IMR-90 (cell line): Measurements from ENCODE around the gene ZNF653. TPM values are rescaled to one million over a fixed set of nuclear protein-coding genes. Genes with fewer than 3 reads are reported as not detected.

Source experiments
- ATAC-seq: fragments of 200-7000 bp; cut with Tn5 transposase; 2 replicates; pipeline ENCODE4 v1.9.1; 2020; ENCODE audit warnings: low read depth, mild to moderate bottlenecking, moderate library complexity
- BruUV-seq: library from RNA; stranded (reverse); fragments of 400-500 nt; replicated peaks from 2 replicates; lab custom pipeline; 2021; lab: Mats Ljungman, UMichigan
- CTCF ChIA-PET: fragments of 300-600 bp; formaldehyde crosslinking; extraction: SDS; loops from one replicate; lab custom pipeline; 2021; ENCODE audit warnings: antibody characterized with exemption; lab: Yijun Ruan, JAX
- POLR2A ChIA-PET: fragments of 300-600 bp; sonication (Branson Sonifier 250); formaldehyde crosslinking; loops from one replicate; lab custom pipeline; 2022; ENCODE audit warnings: antibody characterized with exemption; ENCODE audit not compliant: unreplicated experiment; lab: Charles Lee
- DNase-seq: peaks from one replicate; pipeline ENCODE4 v3.0.0; 2013
- H2AFZ ChIP-seq: replicated peaks from 2 replicates; pipeline ENCODE3; 2013; ENCODE audit warnings: low read length, mild to moderate bottlenecking; ENCODE audit not compliant: poor library complexity
- H2AK5ac ChIP-seq: 2 replicates; pipeline ENCODE4 v1.6.1; 2013; ENCODE audit warnings: low read depth, low read length, inconsistent platforms
- H2AK9ac ChIP-seq: replicated peaks from 2 replicates; pipeline ENCODE3; 2013; ENCODE audit warnings: mild to moderate bottlenecking, low read depth, low read length, moderate library complexity; ENCODE audit not compliant: poor library complexity
- H2BK120ac ChIP-seq: 2 replicates; pipeline ENCODE4 v1.6.1; 2013; ENCODE audit warnings: low read depth, low read length, inconsistent platforms
- H2BK15ac ChIP-seq: 3 replicates; pipeline ENCODE4 v1.6.1; 2013; ENCODE audit warnings: low read depth, low read length, inconsistent platforms
- H2BK20ac ChIP-seq: 2 replicates; pipeline ENCODE4 v1.6.1; 2013; ENCODE audit warnings: low read depth, mild to moderate bottlenecking, inconsistent platforms, low read length, moderate library complexity
- H2BK5ac ChIP-seq: 2 replicates; pipeline ENCODE4 v1.6.1; 2013; ENCODE audit warnings: mild to moderate bottlenecking, low read depth, low read length, inconsistent platforms; ENCODE audit not compliant: poor library complexity, severe bottlenecking
- H3K14ac ChIP-seq: replicated peaks from 2 replicates; pipeline ENCODE4 v1.6.1; 2013; ENCODE audit warnings: low read depth, low read length, inconsistent platforms
- H3K18ac ChIP-seq: 2 replicates; pipeline ENCODE4 v1.6.1; 2013; ENCODE audit warnings: low read depth, low read length, control low read depth
- H3K23ac ChIP-seq: 2 replicates; pipeline ENCODE4 v1.6.1; 2013; ENCODE audit warnings: low read depth, low read length, inconsistent platforms
- H3K27ac ChIP-seq: 2 replicates; pipeline ENCODE4 v1.5.1; 2013; ENCODE audit warnings: mild to moderate bottlenecking, control low read depth, low read length; ENCODE audit not compliant: insufficient read depth
- H3K27me3 ChIP-seq: 2 replicates; pipeline ENCODE4 v1.6.1; 2013; ENCODE audit warnings: low read length; ENCODE audit not compliant: control insufficient read depth, insufficient read depth
- H3K36me3 ChIP-seq: 2 replicates; pipeline ENCODE4 v1.6.1; 2013; ENCODE audit warnings: low read length, mixed read lengths; ENCODE audit not compliant: control insufficient read depth, insufficient read depth
- H3K4ac ChIP-seq: 2 replicates; pipeline ENCODE4 v1.6.1; 2013; ENCODE audit warnings: low read depth, low read length, inconsistent platforms
- H3K4me1 ChIP-seq: 2 replicates; pipeline ENCODE4 v1.6.1; 2013; ENCODE audit warnings: low read length, mixed read lengths; ENCODE audit not compliant: control insufficient read depth, insufficient read depth
- H3K4me2 ChIP-seq: 2 replicates; pipeline ENCODE4 v1.6.1; 2013; ENCODE audit warnings: low read depth, mild to moderate bottlenecking, control low read depth, low read length, moderate library complexity
- H3K4me3 ChIP-seq: 2 replicates; pipeline ENCODE4 v1.5.1; 2013; ENCODE audit warnings: low read depth, mild to moderate bottlenecking, control low read depth, low read length, moderate library complexity; ENCODE audit not compliant: insufficient read depth
- H3K56ac ChIP-seq: 2 replicates; pipeline ENCODE4 v1.6.1; 2013; ENCODE audit warnings: low read length, inconsistent platforms; ENCODE audit not compliant: insufficient read depth; ENCODE audit errors: extremely low read depth
- H3K79me1 ChIP-seq, 2 experiments: 2 replicates each; pipeline ENCODE4 v1.6.1; 2013; ENCODE audit warnings: low read length in 2 of 2, inconsistent platforms in 1 of 2, low read depth in 1 of 2
- H3K9ac ChIP-seq: 2 replicates; pipeline ENCODE4 v1.6.1; 2013; ENCODE audit warnings: low read depth, low read length, control low read depth
- H3K9me1 ChIP-seq: 2 replicates; pipeline ENCODE4 v1.6.1; 2013; ENCODE audit warnings: low read length, inconsistent platforms; ENCODE audit not compliant: insufficient read depth
- H3K9me3 ChIP-seq: 2 replicates; pipeline ENCODE4 v1.6.1; 2013; ENCODE audit warnings: low read length; ENCODE audit not compliant: control insufficient read depth, insufficient read depth
- H4K20me1 ChIP-seq: 2 replicates; pipeline ENCODE4 v1.6.1; 2013; ENCODE audit warnings: low read length, inconsistent platforms; ENCODE audit not compliant: insufficient read depth
- H4K5ac ChIP-seq: 2 replicates; pipeline ENCODE4 v1.6.1; 2013; ENCODE audit warnings: mild to moderate bottlenecking, low read depth, low read length, control low read depth
- H4K8ac ChIP-seq, 2 experiments: 2 replicates each; pipeline ENCODE4 v1.6.1; 2013; ENCODE audit warnings: low read depth in 2 of 2, low read length in 2 of 2, control low read depth in 1 of 2, inconsistent platforms in 1 of 2
- H4K91ac ChIP-seq: 2 replicates; pipeline ENCODE4 v1.6.1; 2013; ENCODE audit warnings: low read depth, low read length, inconsistent platforms; ENCODE audit not compliant: insufficient read depth
- BHLHE40 ChIP-seq: fragments of 150-350 bp; IDR thresholded peaks from 2 replicates; pipeline ENCODE4 v1.6.1; 2016; ENCODE audit warnings: mild to moderate bottlenecking, low read depth, low read length
- CEBPB ChIP-seq: IDR thresholded peaks from 2 replicates; pipeline ENCODE4 v1.6.1; 2012; ENCODE audit warnings: low read depth, low read length, improper control_type of control experiment
- CHD1 ChIP-seq: IDR thresholded peaks from 2 replicates; pipeline ENCODE4 v1.6.1; 2012; ENCODE audit warnings: low read depth, low read length, improper control_type of control experiment
- FOS ChIP-seq: fragments of 150-350 bp; IDR thresholded peaks from 2 replicates; pipeline ENCODE4 v1.6.1; 2016; ENCODE audit warnings: low read depth, low read length
- MAFK ChIP-seq: IDR thresholded peaks from 2 replicates; pipeline ENCODE4 v1.6.1; 2012; ENCODE audit warnings: low read depth, low read length, improper control_type of control experiment
- MAZ ChIP-seq: IDR thresholded peaks from 2 replicates; pipeline ENCODE4 v1.6.1; 2012; ENCODE audit warnings: low read depth, mild to moderate bottlenecking, low read length, improper control_type of control experiment, moderate library complexity, borderline replicate concordance
- MXI1 ChIP-seq: IDR thresholded peaks from 2 replicates; pipeline ENCODE4 v1.6.1; 2012; ENCODE audit warnings: low read depth, mild to moderate bottlenecking, low read length, moderate library complexity, borderline replicate concordance
- NFE2L2 ChIP-seq: fragments of 150-350 bp; IDR thresholded peaks from 2 replicates; pipeline ENCODE4 v1.6.1; 2016; ENCODE audit warnings: low read depth, mild to moderate bottlenecking, low read length
- RAD21 ChIP-seq: IDR thresholded peaks from 2 replicates; pipeline ENCODE4 v1.6.1; 2012; ENCODE audit warnings: low read length, improper control_type of control experiment
- RCOR1 ChIP-seq: IDR thresholded peaks from 2 replicates; pipeline ENCODE4 v1.6.1; 2012; ENCODE audit warnings: mild to moderate bottlenecking, low read length, improper control_type of control experiment; ENCODE audit not compliant: insufficient replicate concordance
- RFX5 ChIP-seq: IDR thresholded peaks from 2 replicates; pipeline ENCODE4 v1.8.0; 2012; ENCODE audit warnings: low read depth, mild to moderate bottlenecking, low read length, moderate library complexity
- SMC3 ChIP-seq: fragments of 150-350 bp; IDR thresholded peaks from 2 replicates; pipeline ENCODE4 v1.6.1; 2016; ENCODE audit warnings: low read depth, mild to moderate bottlenecking, antibody characterized with exemption, low read length, moderate library complexity
- whole genome bisulfite sequencing, 2 experiments: methylation state at CpG; one replicate each; pipeline versions ENCODE4 v1.1.5 to v1.1.7; 2013; ENCODE audit warnings: missing lambda C conversion rate in 2 of 2; ENCODE audit not compliant: insufficient read length in 1 of 2; ENCODE audit errors: extremely low coverage in 2 of 2; 5-methylcytosine and 5-hydroxymethylcytosine counted together
- dilution Hi-C: fragments of 300-500 bp; cut with HindIII; formaldehyde crosslinking; loops from one replicate; pipeline ENCODE4 v1.14.3; 2018; ENCODE audit warnings: low sequenced_read_pairs; ENCODE audit not compliant: unreplicated experiment
- in situ Hi-C: fragments of 300-500 bp; cut with MboI; formaldehyde crosslinking; loops from 3 replicates; pipeline ENCODE4 v1.14.3; 2019; ENCODE audit warnings: low sequenced_read_pairs, inconsistent platforms, mixed read lengths
- intact Hi-C: fragments of 100-400 bp; cut with micrococcal nuclease; formaldehyde crosslinking; loops from 2 replicates; pipeline ENCODE4 v1.10.0; 2022
- polyA plus RNA-seq, 3 experiments: library from polyadenylated mRNA; depleted of rRNA; stranded (reverse); fragments of >200 nt; gene quantifications; 2 replicates each; pipeline ENCODE4 v1.2.3, GENCODE V29; 2012; ENCODE audit warnings: low replicate concordance in 1 of 3
- total RNA-seq: library from RNA; depleted of rRNA; stranded (reverse); fragments of >200 nt; gene quantifications from 2 replicates; pipeline ENCODE4 v1.2.3, GENCODE V29; 2012
- TF ChIP-seq, protein P1 (sequence below): conservative IDR thresholded peaks from 2 replicates; pipeline ENCODE4 v1.5.1; 2012; ENCODE audit warnings: mild to moderate bottlenecking, low read depth, low read length, improper control_type of control experiment
- TF ChIP-seq, protein P2 (sequence below): fragments of 150-350 bp; IDR thresholded peaks from 2 replicates; pipeline ENCODE4 v1.6.1; 2016; ENCODE audit warnings: low read depth, mild to moderate bottlenecking, low read length, moderate library complexity, borderline replicate concordance
- TF ChIP-seq, protein P3 (sequence below): fragments of 150-350 bp; IDR thresholded peaks from 2 replicates; pipeline ENCODE4 v1.6.1; 2017; ENCODE audit warnings: mild to moderate bottlenecking, antibody characterized with exemption, low read length, low read depth

ZNF653 gene
- total and polyA plus RNA-seq, 2 of the 4 experiments (the other 2 are of a cell fraction): 3.9 to 9.0 TPM

DNA sequence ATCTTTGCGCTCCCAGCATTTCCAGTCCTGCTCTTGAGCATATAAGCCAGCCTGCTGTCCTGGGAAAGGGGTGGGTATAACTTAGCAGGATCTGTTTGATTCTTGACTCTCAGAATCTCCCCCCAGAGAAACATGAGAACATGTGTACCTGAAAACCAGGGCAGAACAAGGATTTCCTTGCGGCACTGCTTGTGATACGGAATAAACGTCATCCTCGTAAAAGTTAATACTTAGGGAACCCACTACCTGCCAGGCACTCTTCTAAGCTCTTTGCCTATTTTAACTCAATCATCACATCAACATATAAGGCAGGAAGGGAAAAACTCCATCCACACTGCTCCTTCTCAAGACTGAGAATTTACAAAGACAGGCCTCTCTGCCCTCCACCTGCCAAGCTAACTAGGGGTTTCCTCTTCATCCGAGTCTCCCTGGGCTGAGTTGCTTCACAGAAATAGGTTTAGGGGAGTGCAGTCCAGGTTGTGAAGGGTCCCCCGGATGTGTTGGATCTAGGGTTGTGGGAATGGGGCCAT, 1.1 kb downstream of the ZNF653 start:
- ChIA-PET POLR2A (no interaction called here), CTCF (no interaction called here)
- Histone ChIP-seq H2BK120ac (no peak overlapping the region), H3K18ac (no peak overlapping the region), H3K36me3 (no peaks in the 10 kb centered on the region; the same call in 1 of the 2 replicates), H4K8ac (peak overlapping the region; percentile 86 to 93), H3K4ac (peak overlapping the region; percentile 54), H2BK5ac (no peak overlapping the region), H4K91ac (peak overlapping the region; percentile 31; the same call in 1 of the 2 replicates), H2AK5ac (peak overlapping the region; percentile 61; the same call in 1 of the 2 replicates), H3K9me1 (peaks cover 4% of the 10 kb centered on the region), H3K4me1 (peaks cover 6% of the 10 kb centered on the region), H3K27ac (peak overlapping the region; percentile 8; the same call in 1 of the 2 replicates), H3K4me3 (peak overlapping the region; percentile 40), H3K23ac (no peak overlapping the region), H3K56ac (no peak overlapping the region), H3K9ac (no peak overlapping the region), H4K20me1 (no peaks in the 10 kb centered on the region), H4K5ac (peak overlapping the region; percentile 32; the same call in 1 of the 2 replicates), H3K4me2 (peak overlapping the region; percentile 74), H3K27me3 (no peaks in the 10 kb centered on the region), H2AK9ac (peak overlapping the region; percentile 99), H2BK15ac (no peak overlapping the region), H3K9me3 (no peaks in the 10 kb centered on the region), H3K14ac (peak overlapping the region; percentile 46), H2AFZ (peak overlapping the region; percentile 90), H3K79me1 (peaks cover 14 to 42% of the 10 kb centered on the region in 2 experiments; a peak in 3 of 4 replicates), H2BK20ac (no peak overlapping the region)
- no CpG with 5 or more reads among the region's 7 CpGs for WGBS, 2 experiments
- in situ Hi-C loops: no loop called here
- BruUV-seq: no TSS peak
- ATAC-seq (no peak), DNase-seq (no peak)
- intact Hi-C loops: no loop called here
- dilution Hi-C loops: no loop called here
- TF ChIP-seq, protein P1, sequence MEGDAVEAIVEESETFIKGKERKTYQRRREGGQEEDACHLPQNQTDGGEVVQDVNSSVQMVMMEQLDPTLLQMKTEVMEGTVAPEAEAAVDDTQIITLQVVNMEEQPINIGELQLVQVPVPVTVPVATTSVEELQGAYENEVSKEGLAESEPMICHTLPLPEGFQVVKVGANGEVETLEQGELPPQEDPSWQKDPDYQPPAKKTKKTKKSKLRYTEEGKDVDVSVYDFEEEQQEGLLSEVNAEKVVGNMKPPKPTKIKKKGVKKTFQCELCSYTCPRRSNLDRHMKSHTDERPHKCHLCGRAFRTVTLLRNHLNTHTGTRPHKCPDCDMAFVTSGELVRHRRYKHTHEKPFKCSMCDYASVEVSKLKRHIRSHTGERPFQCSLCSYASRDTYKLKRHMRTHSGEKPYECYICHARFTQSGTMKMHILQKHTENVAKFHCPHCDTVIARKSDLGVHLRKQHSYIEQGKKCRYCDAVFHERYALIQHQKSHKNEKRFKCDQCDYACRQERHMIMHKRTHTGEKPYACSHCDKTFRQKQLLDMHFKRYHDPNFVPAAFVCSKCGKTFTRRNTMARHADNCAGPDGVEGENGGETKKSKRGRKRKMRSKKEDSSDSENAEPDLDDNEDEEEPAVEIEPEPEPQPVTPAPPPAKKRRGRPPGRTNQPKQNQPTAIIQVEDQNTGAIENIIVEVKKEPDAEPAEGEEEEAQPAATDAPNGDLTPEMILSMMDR: no peak
- TF ChIP-seq SMC3 (no peak), RAD21 (no peak), MAZ (no peak), CHD1 (no peak), MXI1 (no peak), BHLHE40 (no peak), FOS (no peak), RCOR1 (no peak), RFX5 (no peak), MAFK (no peak), NFE2L2 (no peak), CEBPB (no peak)
- TF ChIP-seq, protein P2, sequence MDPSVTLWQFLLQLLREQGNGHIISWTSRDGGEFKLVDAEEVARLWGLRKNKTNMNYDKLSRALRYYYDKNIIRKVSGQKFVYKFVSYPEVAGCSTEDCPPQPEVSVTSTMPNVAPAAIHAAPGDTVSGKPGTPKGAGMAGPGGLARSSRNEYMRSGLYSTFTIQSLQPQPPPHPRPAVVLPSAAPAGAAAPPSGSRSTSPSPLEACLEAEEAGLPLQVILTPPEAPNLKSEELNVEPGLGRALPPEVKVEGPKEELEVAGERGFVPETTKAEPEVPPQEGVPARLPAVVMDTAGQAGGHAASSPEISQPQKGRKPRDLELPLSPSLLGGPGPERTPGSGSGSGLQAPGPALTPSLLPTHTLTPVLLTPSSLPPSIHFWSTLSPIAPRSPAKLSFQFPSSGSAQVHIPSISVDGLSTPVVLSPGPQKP: no peak
- TF ChIP-seq, protein P3, sequence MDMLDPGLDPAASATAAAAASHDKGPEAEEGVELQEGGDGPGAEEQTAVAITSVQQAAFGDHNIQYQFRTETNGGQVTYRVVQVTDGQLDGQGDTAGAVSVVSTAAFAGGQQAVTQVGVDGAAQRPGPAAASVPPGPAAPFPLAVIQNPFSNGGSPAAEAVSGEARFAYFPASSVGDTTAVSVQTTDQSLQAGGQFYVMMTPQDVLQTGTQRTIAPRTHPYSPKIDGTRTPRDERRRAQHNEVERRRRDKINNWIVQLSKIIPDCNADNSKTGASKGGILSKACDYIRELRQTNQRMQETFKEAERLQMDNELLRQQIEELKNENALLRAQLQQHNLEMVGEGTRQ: no peak
